KOPT-K1 (cell line): ENCODE measurements around the gene GALNT10.

Experiments
- H3K27ac ChIP-seq: fragments of 200-600 bp; sonication (generic); 2 replicates; pipeline ENCODE4 v1.5.1; 2016; ENCODE audit warnings: antibody characterized with exemption, mild to moderate bottlenecking, low read depth, low read length; ENCODE audit not compliant: poor library complexity, severe bottlenecking
- H3K36me3 ChIP-seq: fragments of 200-600 bp; sonication (generic); 2 replicates; pipeline ENCODE4 v1.5.1; 2017; ENCODE audit warnings: antibody characterized with exemption, mild to moderate bottlenecking, low read length, moderate library complexity; ENCODE audit not compliant: insufficient read depth
- H3K9me3 ChIP-seq: fragments of 200-600 bp; sonication (generic); 2 replicates; pipeline ENCODE4 v1.5.1; 2017; ENCODE audit warnings: antibody characterized with exemption, low read length, mild to moderate bottlenecking; ENCODE audit not compliant: insufficient read depth, poor library complexity, severe bottlenecking

GALNT10 gene

DNA sequence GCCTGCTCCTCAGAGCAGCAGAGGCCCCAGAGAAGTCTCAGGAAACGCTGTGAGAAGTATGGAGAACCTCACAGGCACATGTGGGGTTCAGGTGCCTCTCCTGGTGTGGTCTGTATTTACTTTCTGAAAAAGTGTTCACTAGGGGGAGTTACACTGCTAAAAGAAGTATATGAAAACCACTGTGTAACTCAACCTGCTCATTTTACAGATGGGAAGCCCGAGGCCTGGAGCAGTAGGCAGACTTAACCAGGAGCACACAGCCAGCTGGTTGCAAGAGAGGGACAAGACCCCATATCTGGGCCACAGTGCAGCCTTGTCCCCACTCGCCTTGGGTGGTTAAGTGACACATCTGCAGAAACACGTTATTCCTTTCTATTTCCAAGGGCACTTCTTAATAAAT is 142.5 kb downstream of the GALNT10 start:
- Histone ChIP-seq H3K27ac (no peak overlapping the region), H3K36me3 (no peaks in the 10 kb centered on the region), H3K9me3 (no peaks in the 10 kb centered on the region)

DNA sequence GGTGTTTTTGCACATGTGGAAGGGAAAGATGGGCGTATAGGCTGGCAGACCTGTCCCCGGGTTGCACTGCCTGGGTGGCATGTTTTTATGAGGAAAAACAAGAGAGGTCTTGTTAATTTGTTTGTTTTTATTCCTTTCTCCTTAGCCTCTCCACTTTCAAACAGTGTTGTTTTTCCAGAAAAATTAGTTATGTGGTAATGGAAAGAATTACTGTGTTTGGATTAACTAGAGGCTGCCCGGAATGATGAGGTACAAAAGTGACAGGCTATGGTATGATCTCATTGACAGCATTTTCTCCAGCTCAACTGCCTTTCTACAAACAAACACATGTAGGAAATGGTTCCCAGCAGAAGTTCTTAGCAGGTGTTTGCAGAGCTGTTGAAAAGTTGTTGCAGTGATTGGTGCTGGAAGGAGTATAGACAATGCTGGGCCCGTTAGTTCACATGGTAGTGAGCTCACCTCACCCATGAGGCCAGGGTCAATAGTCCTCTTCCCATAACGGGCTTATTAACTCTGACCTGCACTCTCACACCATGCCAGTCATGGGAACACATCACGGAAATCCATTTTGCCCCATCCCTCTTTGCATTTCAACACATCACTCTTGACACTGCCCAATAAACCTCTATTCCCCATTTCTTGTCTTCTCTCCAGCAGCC is 144.0 kb downstream of the GALNT10 start:
- no peak overlapping the region for H3K27ac ChIP-seq
- H3K36me3 ChIP-seq = no peaks in the 10 kb centered on the region
- H3K9me3 ChIP-seq = no peaks in the 10 kb centered on the region

DNA sequence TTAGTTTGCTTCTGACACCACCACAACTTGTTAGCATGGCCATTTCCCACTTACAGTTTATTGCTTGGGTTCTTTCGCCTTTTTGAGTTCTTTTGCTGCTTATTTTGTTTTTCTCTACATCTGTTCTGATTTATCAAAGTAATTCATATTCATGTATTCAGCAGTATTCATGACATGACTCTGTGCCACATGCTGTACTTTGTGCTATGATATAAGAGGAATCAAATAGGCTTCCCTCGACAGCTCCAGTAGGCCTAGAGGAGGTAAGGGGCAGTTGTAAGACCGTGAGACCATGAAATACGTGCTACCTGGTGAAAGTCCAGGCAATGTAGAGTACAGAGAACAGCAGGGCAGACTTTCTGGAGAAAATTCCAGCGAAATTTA is 144.5 kb downstream of the GALNT10 start:
- H3K27ac ChIP-seq = no peak overlapping the region
- no peaks in the 10 kb centered on the region for H3K9me3 ChIP-seq
- H3K36me3 ChIP-seq = no peaks in the 10 kb centered on the region

DNA sequence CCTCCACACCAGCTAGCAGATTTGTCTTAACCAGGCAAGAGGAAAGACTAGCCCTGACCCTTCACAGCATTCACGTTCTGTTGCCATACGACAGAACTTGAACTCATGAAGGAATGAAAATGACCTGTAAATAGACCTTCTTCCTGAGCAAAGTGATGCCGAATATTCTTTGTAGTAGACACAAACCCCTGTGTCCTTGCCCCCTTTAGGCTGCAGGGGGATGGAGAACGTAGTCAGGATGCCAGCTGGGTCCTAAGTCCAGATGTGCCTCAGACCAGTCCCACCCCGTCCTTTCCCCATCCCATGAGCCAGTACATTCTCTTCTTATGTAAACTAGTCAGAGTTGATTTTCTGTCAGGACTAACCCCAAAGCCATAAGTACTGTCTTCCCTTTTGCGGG is 151.1 kb downstream of the GALNT10 start:
- no peak overlapping the region for H3K27ac ChIP-seq
- no peaks in the 10 kb centered on the region for H3K9me3 ChIP-seq
- H3K36me3 ChIP-seq = no peaks in the 10 kb centered on the region

DNA sequence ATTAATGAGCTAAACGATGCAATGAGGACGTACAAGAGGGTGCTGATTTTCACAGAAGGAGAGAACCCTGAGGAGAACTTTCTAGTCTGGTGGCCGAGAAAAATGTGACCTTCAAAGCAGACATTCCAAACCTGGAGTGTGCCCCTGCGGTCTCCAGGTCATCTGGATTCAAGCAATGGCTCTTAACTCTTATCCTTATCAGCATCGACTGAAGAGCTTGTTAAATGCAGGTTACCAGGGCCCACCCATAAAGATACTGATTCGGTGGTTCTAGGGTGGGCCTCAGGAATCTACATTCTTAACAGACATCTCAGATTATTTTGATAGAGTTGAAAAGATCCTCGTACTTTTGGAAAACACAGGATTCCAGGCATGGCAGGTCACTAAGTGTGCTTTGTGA is 151.7 kb downstream of the GALNT10 start:
- Histone ChIP-seq H3K27ac (no peak overlapping the region), H3K36me3 (no peaks in the 10 kb centered on the region), H3K9me3 (no peaks in the 10 kb centered on the region)

DNA sequence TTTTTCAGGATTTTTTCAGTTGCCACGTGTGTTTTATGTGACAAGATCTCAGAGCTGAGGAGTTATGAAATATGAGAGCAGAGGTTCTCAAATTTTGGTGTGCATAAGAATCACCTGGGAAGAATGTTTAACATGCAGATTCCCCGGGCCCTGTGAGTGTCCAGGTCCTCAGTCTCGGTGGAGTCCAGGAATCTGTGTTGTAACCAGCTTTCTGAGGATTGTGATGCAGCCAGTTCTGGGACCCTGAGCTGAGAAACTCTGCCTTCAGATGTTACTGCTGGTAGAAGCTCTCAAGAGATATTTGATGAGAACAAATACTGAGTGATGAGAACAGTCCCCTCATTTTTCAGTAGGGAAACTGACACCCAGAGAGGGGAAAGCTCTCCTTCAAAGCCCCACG is 152.4 kb downstream of the GALNT10 start:
- H3K36me3 ChIP-seq = no peaks in the 10 kb centered on the region
- H3K27ac ChIP-seq = no peak overlapping the region
- H3K9me3 ChIP-seq = no peaks in the 10 kb centered on the region

DNA sequence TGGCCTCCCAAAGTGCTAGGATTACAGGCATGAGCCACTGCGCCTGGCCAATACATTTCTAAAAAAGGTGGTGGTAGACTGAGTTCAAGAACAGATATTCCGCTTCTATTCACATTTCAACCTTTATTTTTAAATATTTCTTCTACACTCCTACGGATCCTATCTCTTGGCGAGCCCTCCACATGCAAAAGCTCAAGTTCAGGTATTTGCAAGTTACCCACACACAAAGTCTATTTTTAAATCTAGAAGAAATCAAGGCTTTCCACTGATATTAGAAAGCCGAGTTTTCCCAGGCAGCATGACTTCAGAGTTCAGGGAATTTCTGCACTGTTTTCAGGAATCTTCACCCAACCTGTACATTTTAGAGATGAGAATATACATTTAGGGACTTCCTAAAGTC is 153.9 kb downstream of the GALNT10 start:
- Histone ChIP-seq H3K27ac (no peak overlapping the region), H3K9me3 (no peaks in the 10 kb centered on the region), H3K36me3 (no peaks in the 10 kb centered on the region)

DNA sequence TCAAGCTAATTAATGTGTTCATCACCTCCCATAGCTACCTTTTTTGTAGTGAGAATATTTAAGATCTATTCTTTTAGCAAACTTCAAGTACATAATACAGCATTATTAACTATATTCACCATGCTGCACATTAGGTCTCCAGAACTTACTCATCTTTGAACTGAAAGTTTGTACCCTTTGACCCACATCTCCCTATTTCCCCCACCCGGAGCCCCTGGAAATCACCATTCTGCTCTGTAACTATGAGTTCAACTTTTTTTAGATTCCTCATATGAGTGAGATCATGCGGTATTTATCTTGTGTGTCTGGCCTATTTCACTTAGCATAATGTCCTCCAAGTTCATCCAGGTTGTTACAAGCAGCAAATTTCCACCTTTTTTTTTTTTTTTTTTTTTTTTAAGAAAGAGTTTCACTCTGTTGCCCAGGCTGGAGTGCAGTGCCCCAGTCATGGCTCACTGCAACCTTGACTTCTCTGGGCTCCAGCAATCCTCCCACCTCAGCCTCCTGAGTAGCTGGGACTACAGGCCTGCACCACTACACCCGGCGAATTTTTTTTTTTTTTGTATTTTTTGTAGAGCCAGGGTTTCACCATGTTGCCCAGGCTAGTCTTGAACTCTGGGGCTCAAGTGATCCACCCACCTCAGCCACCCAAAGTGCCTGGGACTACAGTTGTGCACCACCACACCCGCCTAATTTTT is 154.9 kb downstream of the GALNT10 start:
- no peak overlapping the region for H3K27ac ChIP-seq
- no peaks in the 10 kb centered on the region for H3K9me3 ChIP-seq
- H3K36me3 ChIP-seq = no peaks in the 10 kb centered on the region

DNA sequence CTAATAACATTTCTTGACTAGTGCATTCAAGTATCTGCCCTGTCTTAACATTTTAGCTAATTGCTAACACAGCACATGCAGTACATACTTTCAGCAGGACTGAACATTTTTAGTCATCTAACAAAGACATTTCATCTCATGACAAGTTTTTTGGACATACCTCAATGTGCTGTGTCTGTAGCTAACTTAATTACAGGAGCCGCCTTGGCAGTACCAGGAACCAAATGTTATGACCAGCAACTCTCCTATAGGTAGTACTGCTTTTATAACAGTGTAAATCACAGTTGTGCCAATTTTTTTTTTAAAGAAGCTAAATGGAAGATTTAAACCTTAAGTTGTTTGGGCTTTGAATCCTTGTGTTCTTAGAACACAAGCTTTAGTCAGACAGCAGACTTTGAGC is 155.9 kb downstream of the GALNT10 start:
- no peaks in the 10 kb centered on the region for H3K9me3 ChIP-seq
- H3K27ac ChIP-seq = no peak overlapping the region
- no peaks in the 10 kb centered on the region for H3K36me3 ChIP-seq

DNA sequence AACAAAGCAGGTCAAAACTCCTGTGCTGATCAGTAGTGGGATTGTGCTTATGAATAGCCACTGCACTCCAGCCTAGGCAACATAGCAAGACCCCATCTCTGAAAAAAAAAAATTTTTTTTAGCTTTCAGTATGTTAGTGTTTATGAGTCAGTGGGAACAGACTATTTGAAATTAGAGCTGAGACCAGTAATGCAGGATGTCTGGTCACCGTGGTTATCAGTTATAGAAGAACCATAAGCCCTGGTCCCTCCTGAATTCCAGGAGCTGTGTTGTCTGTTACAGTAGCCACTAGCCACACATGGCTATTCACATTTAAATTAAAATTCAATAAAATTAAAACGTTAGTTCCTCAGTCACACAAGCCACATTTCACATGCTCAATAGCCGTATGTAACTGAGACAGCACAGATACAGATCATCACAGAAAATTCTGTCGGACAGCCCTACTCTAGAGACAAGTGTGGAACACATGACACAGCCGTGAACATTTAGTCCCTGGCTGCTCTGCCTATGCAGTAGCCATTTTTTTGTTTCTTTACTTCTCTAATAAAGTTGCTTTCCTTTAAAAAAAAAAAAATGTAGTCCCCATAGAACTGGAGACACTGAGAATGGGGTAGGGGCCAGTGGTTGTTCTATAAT is 159.2 kb downstream of the GALNT10 start:
- H3K9me3 ChIP-seq = no peaks in the 10 kb centered on the region
- no peaks in the 10 kb centered on the region for H3K36me3 ChIP-seq
- no peak overlapping the region for H3K27ac ChIP-seq

DNA sequence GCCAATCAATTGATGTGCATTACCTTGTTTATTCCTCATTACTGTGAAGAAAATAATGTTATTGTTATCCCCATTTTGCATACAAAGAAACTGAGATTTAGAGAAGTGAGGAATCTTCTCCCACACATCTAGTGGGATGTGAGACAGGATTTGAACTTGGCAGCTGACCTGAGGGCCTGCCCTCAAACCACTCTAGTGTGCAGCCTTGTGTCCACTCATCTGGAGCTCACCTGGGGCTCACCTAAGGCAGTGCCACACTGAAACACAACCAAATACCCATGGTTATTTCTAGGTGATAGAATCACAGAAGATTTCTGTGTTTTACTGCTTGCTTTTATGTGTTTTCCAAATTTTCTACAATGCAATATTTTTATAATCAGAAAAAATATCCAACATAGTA is 160.6 kb downstream of the GALNT10 start:
- Histone ChIP-seq H3K36me3 (no peaks in the 10 kb centered on the region), H3K27ac (no peak overlapping the region)

DNA sequence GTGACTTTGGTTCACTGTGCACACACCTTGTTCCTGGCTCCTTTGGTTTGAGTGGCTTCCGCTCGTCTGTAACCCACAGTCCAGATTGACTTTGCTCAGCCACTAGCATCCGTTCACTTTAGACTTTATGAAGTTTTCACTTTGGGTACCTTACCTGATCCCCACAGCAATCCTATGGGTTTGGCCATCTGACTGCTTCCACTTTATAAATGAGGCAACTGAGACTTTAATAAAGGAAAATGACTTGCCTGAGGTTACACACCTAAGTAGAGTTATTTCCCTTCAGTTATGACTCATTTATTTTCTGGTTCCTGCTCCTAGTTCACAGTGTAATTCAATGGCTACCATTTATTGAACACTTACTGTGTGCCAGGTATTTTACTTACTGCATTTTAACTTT is 161.0 kb downstream of the GALNT10 start:
- no peaks in the 10 kb centered on the region for H3K36me3 ChIP-seq
- H3K27ac ChIP-seq = no peak overlapping the region
- H3K9me3 ChIP-seq = no peaks in the 10 kb centered on the region

More for the DNA sequence above, 160.6 kb downstream of the GALNT10 start:
- H3K9me3 ChIP-seq = no peaks in the 10 kb centered on the region

DNA sequence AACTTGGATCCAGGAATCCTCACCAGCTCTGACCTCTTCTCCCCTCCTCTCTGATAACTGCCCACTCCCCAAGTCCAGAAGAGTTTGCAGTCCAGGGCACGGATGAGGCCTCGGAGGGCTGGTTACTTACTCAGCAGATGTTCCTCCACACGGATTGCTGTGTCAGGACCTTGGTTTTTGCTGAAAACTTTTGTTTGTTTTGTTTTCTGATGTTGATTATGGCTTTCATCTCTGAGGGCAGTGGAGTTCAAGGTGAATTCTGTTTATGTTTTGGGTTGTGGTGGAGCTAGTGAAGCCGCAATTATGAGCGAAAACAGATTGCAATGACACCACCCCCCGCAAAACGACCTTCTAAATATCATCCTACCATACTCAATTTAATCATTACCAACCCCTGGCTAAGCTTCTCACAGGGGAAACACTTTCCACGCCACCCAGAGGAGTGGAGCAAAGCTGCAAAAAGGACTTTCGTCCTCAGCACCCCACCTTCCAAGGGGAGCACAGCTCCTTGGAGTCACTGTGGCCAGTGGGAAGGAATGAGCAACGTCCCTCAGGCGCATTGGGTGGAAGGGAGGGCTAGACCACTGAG is 162.5 kb downstream of the GALNT10 start:
- H3K36me3 ChIP-seq = no peaks in the 10 kb centered on the region
- no peak overlapping the region for H3K27ac ChIP-seq
- no peaks in the 10 kb centered on the region for H3K9me3 ChIP-seq

DNA sequence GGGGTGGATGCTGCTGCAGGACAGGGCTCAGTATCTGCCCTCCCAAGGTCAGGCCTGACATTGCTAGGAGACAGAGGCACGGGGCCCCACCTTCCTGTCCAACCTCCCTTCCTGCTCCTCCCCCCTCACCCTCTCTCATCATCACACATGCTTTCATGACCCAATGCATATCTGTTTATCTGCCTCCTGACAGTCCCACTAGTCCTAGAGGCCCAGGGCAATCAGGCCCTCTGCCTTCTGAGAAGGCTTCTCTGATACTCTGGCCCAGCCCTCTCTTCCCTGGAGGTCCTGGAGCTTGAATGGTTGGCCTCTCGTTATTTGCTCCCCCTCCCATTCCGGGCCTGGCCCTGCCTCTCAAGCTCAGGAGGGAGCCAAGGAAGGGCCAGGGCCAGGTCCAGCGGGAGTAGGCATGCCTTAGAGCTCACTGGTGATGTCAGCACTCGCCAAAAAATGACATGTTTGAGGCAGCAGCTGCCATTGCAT is 164.6 kb downstream of the GALNT10 start:
- H3K9me3 ChIP-seq = no peaks in the 10 kb centered on the region
- no peak overlapping the region for H3K27ac ChIP-seq
- H3K36me3 ChIP-seq = no peaks in the 10 kb centered on the region

DNA sequence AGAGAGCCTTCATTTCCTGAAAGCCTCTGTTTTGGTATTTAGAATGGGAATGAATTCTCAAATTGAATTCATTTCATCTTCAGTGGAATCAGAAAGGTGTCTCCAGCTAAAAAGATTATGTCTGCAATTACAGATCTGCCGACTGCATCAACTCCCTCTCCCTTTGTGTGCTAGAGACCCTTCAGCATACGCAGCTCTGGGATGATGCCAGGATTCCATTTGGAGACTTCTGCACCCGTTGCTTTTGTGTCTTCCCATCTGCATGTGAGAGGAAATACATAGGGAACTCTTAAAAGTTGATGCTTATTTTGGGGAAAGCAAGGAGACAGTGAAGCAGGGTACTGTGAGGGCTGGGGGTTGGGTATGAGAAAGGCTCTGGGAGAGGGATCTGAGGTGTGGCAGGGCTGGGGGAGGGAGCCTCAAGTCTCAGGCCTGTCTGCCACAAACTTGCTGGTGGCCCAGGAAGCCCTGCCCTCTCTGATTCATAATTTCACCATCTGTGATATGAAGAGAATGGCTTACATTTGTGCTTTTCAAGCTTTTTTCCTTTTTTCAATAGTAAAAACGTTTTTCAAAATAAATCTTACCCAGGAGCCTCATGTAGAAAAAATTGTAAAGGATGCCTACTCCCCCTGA is 165.6 kb downstream of the GALNT10 start:
- Histone ChIP-seq H3K36me3 (no peaks in the 10 kb centered on the region), H3K27ac (no peak overlapping the region), H3K9me3 (no peaks in the 10 kb centered on the region)
